PC-3 (cell line): ENCODE results near the gene VASP. TPM values are rescaled to one million over a fixed set of nuclear protein-coding genes. Genes with fewer than 3 reads are reported as not detected.

ENCODE experiments used
- ATAC-seq: fragments of 200-7000 bp; cut with Tn5 transposase; 2 replicates; pipeline ENCODE4 v1.9.1; 2020; ENCODE audit warnings: mild to moderate bottlenecking, moderate library complexity
- BruUV-seq: library from RNA; stranded (reverse); fragments of 400-500 nt; replicated peaks from 2 replicates; lab custom pipeline; 2021; lab: Mats Ljungman, UMichigan
- CTCF ChIA-PET: fragments of 300-600 bp; sonication (Branson Sonifier 250); formaldehyde crosslinking; loops from one replicate; lab custom pipeline; 2022; ENCODE audit warnings: antibody characterized with exemption; lab: Charles Lee
- POLR2A ChIA-PET: fragments of 300-600 bp; sonication (Branson Sonifier 250); formaldehyde crosslinking; loops from one replicate; lab custom pipeline; 2022; ENCODE audit warnings: antibody characterized with exemption; ENCODE audit not compliant: unreplicated experiment; lab: Charles Lee
- DNase-seq: peaks from one replicate; pipeline ENCODE4 v3.0.0-alpha.2; 2015
- H2AFZ ChIP-seq: fragments of 300-600 bp; sonication (generic); 2 replicates; pipeline ENCODE4 v1.6.0; 2016; ENCODE audit warnings: antibody characterized with exemption, low read length
- H3F3A ChIP-seq: fragments of 300-600 bp; sonication (generic); one replicate; pipeline ENCODE4 v1.6.0; 2017; ENCODE audit warnings: antibody characterized with exemption, low read length, control low read depth, mild to moderate bottlenecking; ENCODE audit not compliant: unreplicated experiment
- H3K27ac ChIP-seq: fragments of 300-600 bp; sonication (generic); 2 replicates; pipeline ENCODE4 v1.5.1; 2016; ENCODE audit warnings: mild to moderate bottlenecking, low read length
- H3K27me3 ChIP-seq: fragments of 300-600 bp; sonication (generic); 2 replicates; pipeline ENCODE4 v1.6.1; 2016; ENCODE audit warnings: low read length, mixed read lengths
- H3K36me3 ChIP-seq: fragments of 300-600 bp; sonication (generic); 2 replicates; pipeline ENCODE4 v1.6.1; 2016; ENCODE audit warnings: low read depth, mixed run types, low read length, mixed read lengths
- H3K4me1 ChIP-seq: fragments of 300-600 bp; sonication (generic); 2 replicates; pipeline ENCODE4 v1.5.1; 2016; ENCODE audit warnings: low read length; ENCODE audit not compliant: insufficient read depth
- H3K4me2 ChIP-seq: fragments of 300-600 bp; sonication (generic); 2 replicates; pipeline ENCODE4 v1.6.0; 2016; ENCODE audit warnings: low read length
- H3K4me3 ChIP-seq: fragments of 300-600 bp; sonication (generic); 2 replicates; pipeline ENCODE4 v1.5.1; 2016; ENCODE audit warnings: mild to moderate bottlenecking, low read length, mixed read lengths
- H3K79me2 ChIP-seq: fragments of 300-600 bp; sonication (generic); 2 replicates; pipeline ENCODE4 v1.6.1; 2017; ENCODE audit warnings: low read length, mixed read lengths
- H3K9ac ChIP-seq: fragments of 300-600 bp; sonication (generic); 2 replicates; pipeline ENCODE4 v1.6.0; 2016; ENCODE audit warnings: mild to moderate bottlenecking, low read length
- H3K9me2 ChIP-seq: fragments of 300-600 bp; sonication (generic); replicated peaks from 2 replicates; pipeline ENCODE4 v1.6.1; 2016; ENCODE audit warnings: mixed run types, low read length, mixed read lengths
- H3K9me3 ChIP-seq: fragments of 300-600 bp; sonication (generic); 2 replicates; pipeline ENCODE4 v1.6.1; 2016; ENCODE audit warnings: low read length, mixed read lengths
- H4K20me1 ChIP-seq: fragments of 300-600 bp; sonication (generic); 2 replicates; pipeline ENCODE4 v1.6.1; 2016; ENCODE audit warnings: low read length, mixed read lengths
- CTCF ChIP-seq: fragments of 300-600 bp; sonication (generic); conservative IDR thresholded peaks from 2 replicates; pipeline ENCODE4 v1.5.1; 2017; ENCODE audit warnings: antibody characterized with exemption, low read depth, mild to moderate bottlenecking, low read length
- EZH2 ChIP-seq: fragments of 300-600 bp; sonication (generic); IDR thresholded peaks from one replicate; pipeline ENCODE4 v1.6.1; 2017; ENCODE audit warnings: antibody characterized with exemption, mild to moderate bottlenecking, low read length; ENCODE audit not compliant: unreplicated experiment
- EZH2phosphoT487 ChIP-seq: fragments of 300-600 bp; sonication (generic); IDR thresholded peaks from 2 replicates; pipeline ENCODE4 v1.6.1; 2018; ENCODE audit warnings: mild to moderate bottlenecking, antibody characterized with exemption, low read length, borderline replicate concordance
- intact Hi-C: fragments of 100-400 bp; cut with micrococcal nuclease; formaldehyde crosslinking; loops from 2 replicates; pipeline ENCODE4 v1.9.0; 2023
- total RNA-seq: library from RNA; depleted of rRNA; stranded (reverse); fragments of >200 nt; gene quantifications from 2 replicates; pipeline ENCODE4 v1.2.3, GENCODE V29; 2014

VASP gene
- total RNA-seq, 1 experiment from 2014 or later, result 120 TPM

- intact Hi-C loops, result loop anchor here (2.0 kb wide), 1 partner anchor 49 kb away; no protein-coding TSS in a partner anchor
- Histone ChIP-seq H2AFZ (no peak overlapping the region), H3K9me2 (no peaks in the 10 kb centered on the region), H3K27me3 (no peaks in the 10 kb centered on the region), H3K27ac (no peak overlapping the region), H3K9me3 (no peaks in the 10 kb centered on the region), H4K20me1 (no peaks in the 10 kb centered on the region), H3F3A (peaks cover 8% of the 10 kb centered on the region), H3K9ac (no peak overlapping the region), H3K79me2 (peaks cover 61% of the 10 kb centered on the region), H3K4me2 (no peak overlapping the region), H3K4me1 (peaks cover 42% of the 10 kb centered on the region), H3K4me3 (no peak overlapping the region), H3K36me3 (no peaks in the 10 kb centered on the region)
- CTCF ChIA-PET, result no interaction called here
- no TSS peak for BruUV-seq
- DNase-seq, result no peak
- TF ChIP-seq EZH2phosphoT487 (no peak), CTCF (no peak), EZH2 (no peak)
- ATAC-seq, result no peak
- POLR2A ChIA-PET, result no interaction called here
These were observed 64.4 kb downstream of the VASP start for GRCh38 chr19:45571457-45572220.

GRCh38 chr19:45574526-45574925 lies 67.2 kb downstream of the VASP start:
- Histone ChIP-seq H3K4me3 (no peak overlapping the region), H3K36me3 (no peaks in the 10 kb centered on the region), H3K4me2 (no peak overlapping the region), H3F3A (peaks cover 16% of the 10 kb centered on the region), H2AFZ (no peak overlapping the region), H3K27ac (0 out of 2 replicates have a peak overlapping the region, but pooled peaks have one; percentile 100), H3K79me2 (peaks cover 49% of the 10 kb centered on the region), H3K4me1 (peaks cover 40% of the 10 kb centered on the region), H3K9me3 (no peaks in the 10 kb centered on the region), H3K9me2 (no peaks in the 10 kb centered on the region), H4K20me1 (no peaks in the 10 kb centered on the region), H3K9ac (no peak overlapping the region), H3K27me3 (no peaks in the 10 kb centered on the region)
- DNase-seq (no peak), ATAC-seq (no peak)
- CTCF ChIA-PET, result no interaction called here
- TF ChIP-seq EZH2 (no peak), EZH2phosphoT487 (no peak), CTCF (no peak)
- BruUV-seq, result no TSS peak
- POLR2A ChIA-PET, result no interaction called here
- intact Hi-C loops, result no loop called here

- Histone ChIP-seq H3K9me2 (no peaks in the 10 kb centered on the region), H3K9me3 (no peaks in the 10 kb centered on the region), H4K20me1 (no peaks in the 10 kb centered on the region), H3K27me3 (no peaks in the 10 kb centered on the region), H3K79me2 (peaks cover 46% of the 10 kb centered on the region), H2AFZ (no peak overlapping the region), H3K4me3 (no peak overlapping the region), H3F3A (peaks cover 14% of the 10 kb centered on the region), H3K9ac (no peak overlapping the region), H3K4me1 (peaks cover 34% of the 10 kb centered on the region), H3K4me2 (no peak overlapping the region), H3K36me3 (no peaks in the 10 kb centered on the region), H3K27ac (peak overlapping the region; percentile 100)
- ChIA-PET CTCF (no interaction called here), POLR2A (no interaction called here)
- BruUV-seq, result no TSS peak
- intact Hi-C loops, result no loop called here
- ATAC-seq, result no peak
- no peak for DNase-seq
- no peak for TF ChIP-seq EZH2
- no peak for TF ChIP-seq CTCF
- TF ChIP-seq EZH2phosphoT487, result no peak
These were observed 67.9 kb downstream of the VASP start for GRCh38 chr19:45575216-45575615.
